Liver (tissue), 9 donors: Measurements from ENCODE around the gene SURF1. TPM values are rescaled to one million over a fixed set of nuclear protein-coding genes. Genes with fewer than 3 reads are reported as not detected.

ENCODE experiments used
- DNase-seq: peaks from one replicate; pipeline ENCODE4 v3.0.0-alpha.2; 2017; ENCODE audit warnings: low spot score
- H3K27ac ChIP-seq, 2 donors: one replicate each; pipeline ENCODE4 v1.7.0; 2013; ENCODE audit warnings: inconsistent platforms in 2 of 2, low read length in 2 of 2, control low read depth in 1 of 2, low read depth in 1 of 2, mild to moderate bottlenecking in 1 of 2
- H3K27me3 ChIP-seq, 4 donors: one replicate each; pipeline versions ENCODE4 v1.6.1 to v1.7.0; 2013; ENCODE audit warnings: low read length in 3 of 4, inconsistent platforms in 1 of 4, mild to moderate bottlenecking in 1 of 4, moderate library complexity in 1 of 4; ENCODE audit not compliant: control insufficient read depth in 4 of 4, insufficient read depth in 4 of 4
- H3K36me3 ChIP-seq, 4 donors: one replicate each; pipeline versions ENCODE4 v1.6.1 to v1.7.0; 2013; ENCODE audit warnings: low read length in 3 of 4, mild to moderate bottlenecking in 3 of 4, low read depth in 1 of 4, moderate library complexity in 1 of 4; ENCODE audit not compliant: control insufficient read depth in 4 of 4, insufficient read depth in 3 of 4
- H3K4me1 ChIP-seq, 4 donors: one replicate each; pipeline versions ENCODE4 v1.6.1 to v1.7.0; 2013; ENCODE audit warnings: low read length in 3 of 4, mild to moderate bottlenecking in 3 of 4, moderate library complexity in 1 of 4; ENCODE audit not compliant: control insufficient read depth in 4 of 4, insufficient read depth in 4 of 4
- H3K4me3 ChIP-seq, 3 donors: one replicate each; pipeline versions ENCODE4 v1.6.1 to v1.7.0; 2013; ENCODE audit warnings: low read length in 3 of 3, control low read depth in 1 of 3, low read depth in 1 of 3, mild to moderate bottlenecking in 1 of 3
- H3K9ac ChIP-seq, 2 donors: one replicate each; pipeline ENCODE4 v1.7.0; 2013; ENCODE audit warnings: low read length in 2 of 2, mild to moderate bottlenecking in 2 of 2, moderate library complexity in 2 of 2, control low read depth in 1 of 2, low read depth in 1 of 2
- H3K9me3 ChIP-seq, 4 donors: one replicate each; pipeline versions ENCODE4 v1.6.1 to v1.7.0; 2013; ENCODE audit warnings: low read length in 3 of 4; ENCODE audit not compliant: control insufficient read depth in 4 of 4
- CTCF ChIP-seq: fragments of 150-350 bp; IDR thresholded peaks from 2 replicates; pipeline ENCODE4 v1.5.1; 2017; ENCODE audit warnings: improper control_type of control experiment, low read depth, low read length; ENCODE audit not compliant: missing input control
- FOXA1 ChIP-seq: IDR thresholded peaks from 2 replicates; pipeline ENCODE4 v1.6.1; 2016; ENCODE audit warnings: antibody characterized with exemption
- FOXA2 ChIP-seq: IDR thresholded peaks from 2 replicates; pipeline ENCODE4 v1.6.1; 2016; ENCODE audit warnings: antibody characterized with exemption
- HNF4A ChIP-seq, 2 donors: conservative IDR thresholded peaks; 2 replicates each; pipeline ENCODE4 v1.6.1; 2016; ENCODE audit warnings: antibody characterized with exemption in 2 of 2, mild to moderate bottlenecking in 2 of 2
- HNF4G ChIP-seq: IDR thresholded peaks from 2 replicates; pipeline ENCODE4 v1.6.1; 2016; ENCODE audit warnings: antibody characterized with exemption
- NR2F2 ChIP-seq: IDR thresholded peaks from 2 replicates; pipeline ENCODE4 v1.6.1; 2016; ENCODE audit warnings: antibody characterized with exemption
- RAD21 ChIP-seq, 2 donors: IDR thresholded peaks; 2 replicates each; pipeline ENCODE4 v1.6.1; 2016; ENCODE audit warnings: antibody characterized with exemption in 2 of 2, mild to moderate bottlenecking in 2 of 2
- RXRA ChIP-seq, 2 donors: IDR thresholded peaks; 2 replicates each; pipeline ENCODE4 v1.6.1; 2017 to 2018; ENCODE audit warnings: antibody characterized with exemption in 2 of 2, mild to moderate bottlenecking in 1 of 2
- SP1 ChIP-seq: IDR thresholded peaks from 2 replicates; pipeline ENCODE4 v1.6.1; 2018; ENCODE audit warnings: antibody characterized with exemption, mild to moderate bottlenecking
- TAF1 ChIP-seq: conservative IDR thresholded peaks from 2 replicates; pipeline ENCODE4 v1.6.1; 2016; ENCODE audit warnings: antibody characterized with exemption, mild to moderate bottlenecking
- ZBTB33 ChIP-seq: IDR thresholded peaks from 2 replicates; pipeline ENCODE4 v1.6.1; 2016; ENCODE audit warnings: antibody characterized with exemption
- WGBS: extraction: QIAGEN DNeasy Blood & Tissue Kit; methylation state at CpG from one replicate; pipeline ENCODE4 v1.1.7; 2013; 5-methylcytosine and 5-hydroxymethylcytosine counted together
- polyA plus RNA-seq, 2 donors: library from polyadenylated mRNA; stranded (reverse) in 1 of 2; unstranded in 1 of 2; fragments of 200-250 nt in 1 of 2; fragments of >200 nt in 1 of 2; fragmentation: Nextera tagmentation in 1 of 2; extraction: Ambion mirVana in 1 of 2; gene quantifications; one replicate each; pipeline versions ENCODE4 v1.2.1 to v1.2.3, GENCODE V29; 2013 to 2015
- total RNA-seq, 2 donors: library from RNA; depleted of rRNA; stranded (reverse); fragments of >200 nt; gene quantifications; one replicate each; pipeline ENCODE4 v1.2.3, GENCODE V29; 2014
- TF ChIP-seq, protein P1 (sequence below): IDR thresholded peaks from 2 replicates; pipeline ENCODE4 v1.6.1; 2016; ENCODE audit warnings: antibody characterized with exemption
- TF ChIP-seq, protein P2 (sequence below): IDR thresholded peaks from 2 replicates; pipeline ENCODE4 v1.6.1; 2016; ENCODE audit warnings: antibody characterized with exemption
- donor health status: healthy.
- donor health status: healthy.
- donor health status: healthy.
- donor health status: healthy.
- donor health status: healthy.

The SURF1 gene
- total and polyA plus RNA-seq, 4 donors, result 20.7 to 106 (median 50.5) TPM

GRCh38 chr9:133333566-133333965, 22.7 kb downstream of the SURF1 start:
- no peak overlapping the region for H3K9ac ChIP-seq
- DNase-seq, result no peak
- 92% methylated on average over 10 of the region's 10 CpGs for WGBS
- H3K27me3 ChIP-seq, result no peaks in the 10 kb centered on the region
- H3K36me3 ChIP-seq, result peaks cover 20 to 39% (median 29%) of the 10 kb centered on the region in 4 donors
- no peaks in the 10 kb centered on the region for H3K9me3 ChIP-seq
- no peak overlapping the region for H3K27ac ChIP-seq
- H3K4me1 ChIP-seq, result peaks cover 0 to 26% (median 13%) of the 10 kb centered on the region in 4 donors
- TF ChIP-seq SP1 (no peak), RAD21 (IDR thresholded peaks at IDR 0.05) (no peak), HNF4G (no peak), FOXA2 (no peak), TAF1 (no peak)
- H3K4me3 ChIP-seq, result no peak overlapping the region

DNA sequence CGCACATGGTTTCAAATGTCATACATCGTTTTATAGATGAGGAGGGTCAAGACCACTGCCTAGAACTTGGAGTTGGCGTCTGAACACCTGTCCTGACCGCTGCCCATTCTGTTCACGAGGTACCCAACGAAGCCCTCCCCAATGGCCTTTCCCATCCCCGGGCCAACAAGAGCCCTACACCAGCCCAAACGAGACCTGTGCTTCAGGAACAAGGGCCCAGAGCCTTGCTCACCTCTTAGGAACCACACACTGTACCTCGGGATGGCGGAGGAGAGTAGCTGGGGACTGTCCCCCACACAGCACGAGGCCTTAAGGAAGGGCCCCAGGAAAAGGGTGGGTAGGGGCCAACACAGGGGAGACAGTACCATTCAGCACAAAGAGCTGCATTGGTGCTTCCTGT, 23.3 kb downstream of the SURF1 start:
- Histone ChIP-seq H3K9me3 (no peaks in the 10 kb centered on the region), H3K36me3 (peaks cover 20 to 39% (median 29%) of the 10 kb centered on the region in 4 donors), H3K27me3 (no peaks in the 10 kb centered on the region), H3K4me1 (peaks cover 0 to 26% (median 13%) of the 10 kb centered on the region in 4 donors), H3K27ac (no peak overlapping the region), H3K4me3 (no peak overlapping the region), H3K9ac (no peak overlapping the region)
- DNase-seq, result no peak
- TF ChIP-seq SP1 (no peak), ZBTB33 (no peak), CTCF (no peak), FOXA1 (no peak), RXRA (IDR thresholded peaks at IDR 0.05) (no peak), RAD21 (IDR thresholded peaks at IDR 0.05) (no peak), FOXA2 (no peak), NR2F2 (no peak)
- TF ChIP-seq, protein P1, sequence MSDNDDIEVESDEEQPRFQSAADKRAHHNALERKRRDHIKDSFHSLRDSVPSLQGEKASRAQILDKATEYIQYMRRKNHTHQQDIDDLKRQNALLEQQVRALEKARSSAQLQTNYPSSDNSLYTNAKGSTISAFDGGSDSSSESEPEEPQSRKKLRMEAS, result no peak
- TF ChIP-seq, protein P2, sequence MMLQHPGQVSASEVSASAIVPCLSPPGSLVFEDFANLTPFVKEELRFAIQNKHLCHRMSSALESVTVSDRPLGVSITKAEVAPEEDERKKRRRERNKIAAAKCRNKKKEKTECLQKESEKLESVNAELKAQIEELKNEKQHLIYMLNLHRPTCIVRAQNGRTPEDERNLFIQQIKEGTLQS, result no peak
- 94% methylated on average over 11 of the region's 11 CpGs for WGBS

DNA sequence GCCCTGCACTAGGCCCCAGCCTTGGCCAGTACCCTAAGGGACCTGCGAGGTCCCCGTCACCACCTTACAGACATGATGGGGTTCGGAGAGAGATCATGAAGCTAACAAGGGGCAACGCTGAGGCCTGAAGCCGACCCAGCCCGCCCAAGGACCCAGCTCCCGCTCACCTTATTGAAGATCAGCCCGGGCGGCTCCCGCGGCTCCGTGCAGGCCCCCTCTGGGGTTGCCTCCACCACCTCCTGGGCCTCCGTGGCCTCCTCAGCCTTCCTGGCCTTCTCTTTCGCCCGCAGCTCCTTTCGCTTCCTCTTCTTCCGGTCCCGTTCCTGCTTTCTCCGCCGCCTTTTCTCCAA, 23.9 kb downstream of the SURF1 start:
- Histone ChIP-seq H3K36me3 (peaks cover 20 to 39% (median 29%) of the 10 kb centered on the region in 4 donors), H3K4me3 (no peak overlapping the region), H3K27me3 (no peaks in the 10 kb centered on the region), H3K27ac (no peak overlapping the region), H3K9me3 (no peaks in the 10 kb centered on the region), H3K4me1 (peaks cover 0 to 26% (median 13%) of the 10 kb centered on the region in 4 donors), H3K9ac (no peak overlapping the region)
- WGBS, result 96% methylated on average over 20 of the region's 20 CpGs
- DNase-seq, result no peak
- no peak for TF ChIP-seq FOXA2
- no peak for TF ChIP-seq HNF4A (conservative IDR thresholded peaks at IDR 0.05)
- no peak for TF ChIP-seq NR2F2
- TF ChIP-seq, protein P2, result no peak
- no peak for TF ChIP-seq FOXA1
